Measurements from ENCODE around the gene AKAP11.

Gene AKAP11

DNA sequence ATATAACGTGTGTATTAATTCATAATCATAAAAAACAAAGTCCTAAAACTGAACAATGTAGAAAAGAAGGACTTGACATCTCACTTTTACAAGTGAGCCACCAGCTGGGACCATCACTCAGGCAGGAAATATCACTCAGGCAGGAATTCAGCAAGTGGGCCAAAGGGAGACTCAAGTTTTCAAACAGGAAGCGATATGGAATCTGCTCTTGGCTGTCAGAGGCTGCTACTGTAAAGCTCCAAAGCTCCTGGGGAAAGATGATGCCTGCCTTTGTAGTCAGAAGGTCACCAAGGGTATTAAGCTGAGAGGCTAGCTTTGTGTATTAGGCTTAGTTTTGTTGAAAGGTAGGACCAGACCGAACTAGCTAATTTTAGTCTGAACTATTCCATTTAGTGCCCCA, 5.5 kb upstream of the AKAP11 start:
- Histone ChIP-seq H3K36me3 (ENCODE audit: insufficient read depth, low read length) (no peaks in the 10 kb centered on the region), H3K9me3 (ENCODE audit: low read depth, low read length) (peaks cover 9% of the 10 kb centered on the region; the same call in 1 of the 2 replicates), H3K4me3 (peak overlapping the region; percentile 28; the same call in 1 of the 2 replicates), H3K9ac (ENCODE audit: insufficient read length) (no peak overlapping the region), H3K27ac (no peak overlapping the region)
- DNase-seq (ENCODE audit: low read depth, low spot score), result peak; percentile 22
- TF ChIP-seq POLR2AphosphoS5 (IDR thresholded peaks at IDR 0.05; ENCODE audit: borderline replicate concordance, low read depth, low read length) (no peak), FOXP2 (optimal IDR thresholded peaks at IDR 0.05; ENCODE audit: control extremely low read depth, extremely low read length, insufficient read depth) (no peak), EZH2 (IDR thresholded peaks at IDR 0.05) (no peak)

DNA sequence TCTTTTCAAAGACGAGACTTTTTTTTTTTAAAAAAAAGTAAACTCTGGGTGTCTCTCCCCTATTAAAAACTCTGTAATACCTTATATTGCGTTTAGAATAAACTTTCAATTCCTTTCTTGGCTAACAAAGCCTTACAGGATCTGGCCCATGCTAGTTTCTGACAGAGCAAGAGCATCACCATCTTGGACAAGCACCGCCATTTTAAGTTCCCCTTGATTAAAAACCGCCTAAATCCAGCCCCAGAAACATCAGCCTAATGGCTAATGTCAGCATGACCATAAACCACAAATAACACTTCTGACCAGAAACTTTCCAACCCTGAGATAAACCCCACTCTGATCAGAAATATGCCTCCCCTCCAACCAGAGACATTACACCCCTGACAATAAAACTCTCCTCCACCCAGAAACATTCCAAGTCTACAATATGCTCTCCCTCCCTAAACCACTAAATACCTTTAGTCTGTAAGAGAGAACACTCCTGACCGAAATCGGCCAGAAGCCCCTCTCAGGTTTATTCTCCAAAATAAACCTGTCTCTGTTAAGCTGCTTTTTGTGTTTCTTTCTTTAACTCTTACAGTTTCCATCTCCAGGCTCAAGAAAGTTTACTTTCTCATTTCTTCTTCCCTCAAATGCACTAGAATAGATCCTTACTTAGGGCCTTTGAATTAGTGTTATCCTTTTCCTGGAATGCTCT, 1.6 kb upstream of the AKAP11 start:
- Histone ChIP-seq H3K9ac (ENCODE audit: insufficient read length) (no peak overlapping the region), H3K36me3 (ENCODE audit: insufficient read depth, low read length) (no peaks in the 10 kb centered on the region), H3K9me3 (ENCODE audit: low read depth, low read length) (peaks cover 9% of the 10 kb centered on the region; the same call in 1 of the 2 replicates), H3K4me3 (no peak overlapping the region), H3K27ac (no peak overlapping the region)
- DNase-seq (ENCODE audit: low read depth, low spot score), result no peak
- TF ChIP-seq POLR2AphosphoS5 (IDR thresholded peaks at IDR 0.05; ENCODE audit: borderline replicate concordance, low read depth, low read length) (no peak), FOXP2 (optimal IDR thresholded peaks at IDR 0.05; ENCODE audit: control extremely low read depth, extremely low read length, insufficient read depth) (no peak), EZH2 (IDR thresholded peaks at IDR 0.05) (no peak)

GRCh38 chr13:42270857-42271215, 1.1 kb upstream of the AKAP11 start:
- H3K36me3 ChIP-seq (ENCODE audit: insufficient read depth, low read length), result no peaks in the 10 kb centered on the region
- H3K27ac ChIP-seq, result no peak overlapping the region
- TF ChIP-seq EZH2 (IDR thresholded peaks at IDR 0.05) (no peak), POLR2AphosphoS5 (IDR thresholded peaks at IDR 0.05; ENCODE audit: borderline replicate concordance, low read depth, low read length) (no peak), FOXP2 (optimal IDR thresholded peaks at IDR 0.05; ENCODE audit: control extremely low read depth, extremely low read length, insufficient read depth) (no peak)
- no peak overlapping the region; the same call in 1 of the 2 replicates for H3K4me3 ChIP-seq
- DNase-seq (ENCODE audit: low read depth, low spot score), result no peak
- H3K9me3 ChIP-seq (ENCODE audit: low read depth, low read length), result peaks cover 9% of the 10 kb centered on the region; the same call in 1 of the 2 replicates
- no peak overlapping the region for H3K9ac ChIP-seq (ENCODE audit: insufficient read length)

- peak overlapping the region; percentile 10; the same call in 1 of the 2 replicates for H3K27ac ChIP-seq
- no peak for TF ChIP-seq EZH2 (IDR thresholded peaks at IDR 0.05)
- peak; percentile 44; the same call in 1 of the 2 replicates for TF ChIP-seq POLR2AphosphoS5 (IDR thresholded peaks at IDR 0.05; ENCODE audit: borderline replicate concordance, low read depth, low read length)
- H3K9ac ChIP-seq (ENCODE audit: insufficient read length), result peak overlapping the region; percentile 22
Observed at GRCh38 chr13:42271337-42272114, 426 bp upstream of the AKAP11 start.

DNA sequence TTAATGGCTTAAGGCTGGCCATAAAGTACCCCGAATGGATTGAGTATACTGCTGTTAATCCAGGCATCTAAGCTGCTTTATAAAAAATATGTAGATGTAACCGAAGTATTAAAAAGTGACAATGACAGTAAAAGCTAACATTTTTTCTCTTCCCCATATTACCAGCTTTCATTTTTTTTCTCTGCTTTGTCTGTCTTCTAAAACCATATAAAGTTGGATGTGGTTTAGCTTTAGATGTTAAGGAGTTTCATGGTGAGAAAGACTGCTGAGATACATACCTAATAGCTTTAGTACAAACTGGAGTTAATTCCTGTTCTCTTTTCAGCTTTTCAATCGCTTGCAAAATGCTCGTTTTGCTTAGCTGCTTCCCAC, 838 bp downstream of the AKAP11 start:
- Histone ChIP-seq H3K4me3 (peak overlapping the region; percentile 86), H3K27ac (no peak overlapping the region), H3K36me3 (ENCODE audit: insufficient read depth, low read length) (no peaks in the 10 kb centered on the region), H3K9me3 (ENCODE audit: low read depth, low read length) (peaks cover 9% of the 10 kb centered on the region; the same call in 1 of the 2 replicates), H3K9ac (ENCODE audit: insufficient read length) (peak overlapping the region; percentile 64)
- TF ChIP-seq FOXP2 (optimal IDR thresholded peaks at IDR 0.05; ENCODE audit: control extremely low read depth, extremely low read length, insufficient read depth) (no peak), EZH2 (IDR thresholded peaks at IDR 0.05) (no peak), POLR2AphosphoS5 (IDR thresholded peaks at IDR 0.05; ENCODE audit: borderline replicate concordance, low read depth, low read length) (no peak)
- DNase-seq (ENCODE audit: low read depth, low spot score), result no peak

More at GRCh38 chr13:42271337-42272114, 426 bp upstream of the AKAP11 start:
- no peaks in the 10 kb centered on the region for H3K36me3 ChIP-seq (ENCODE audit: insufficient read depth, low read length)
- H3K9me3 ChIP-seq (ENCODE audit: low read depth, low read length), result peaks cover 9% of the 10 kb centered on the region; the same call in 1 of the 2 replicates
- H3K4me3 ChIP-seq, result peak overlapping the region; percentile 86
- DNase-seq (ENCODE audit: low read depth, low spot score), result peak; percentile 59

DNA sequence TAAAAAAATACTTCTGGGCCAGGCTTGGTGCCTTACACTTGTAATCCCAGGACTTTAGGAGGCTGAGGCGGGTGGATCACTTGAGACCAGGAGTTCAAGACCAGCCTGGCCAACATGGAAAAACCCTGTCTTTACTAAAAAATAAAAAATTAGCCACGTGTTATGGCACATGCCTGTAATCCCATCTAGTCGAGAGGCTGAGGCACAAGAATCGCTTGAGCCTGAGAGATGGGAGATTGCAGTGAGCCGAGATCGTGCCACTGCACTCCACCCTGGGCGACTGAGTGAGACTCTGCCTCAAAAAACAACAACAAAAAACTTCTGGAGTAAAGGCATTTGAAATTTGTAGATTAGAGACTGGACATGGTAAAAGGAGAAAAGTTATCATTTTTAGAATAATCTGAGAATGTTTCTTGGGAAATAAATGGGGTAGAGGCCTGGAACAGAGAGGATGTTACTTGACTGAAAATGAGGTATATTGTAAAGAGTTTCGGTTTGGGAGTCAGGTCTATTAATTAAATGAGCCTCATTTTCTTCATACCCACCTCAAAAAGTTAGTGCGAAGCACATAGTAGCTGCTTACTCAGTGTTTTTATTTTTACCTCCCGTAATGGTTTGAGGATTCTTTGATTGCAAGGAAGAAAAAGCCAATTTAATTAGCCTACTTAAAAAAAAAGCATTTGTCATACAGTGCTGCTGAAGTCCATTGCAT, 2.6 kb downstream of the AKAP11 start:
- TF ChIP-seq EZH2 (IDR thresholded peaks at IDR 0.05) (no peak), FOXP2 (optimal IDR thresholded peaks at IDR 0.05; ENCODE audit: control extremely low read depth, extremely low read length, insufficient read depth) (no peak), POLR2AphosphoS5 (IDR thresholded peaks at IDR 0.05; ENCODE audit: borderline replicate concordance, low read depth, low read length) (no peak)
- Histone ChIP-seq H3K36me3 (ENCODE audit: insufficient read depth, low read length) (no peaks in the 10 kb centered on the region), H3K9ac (ENCODE audit: insufficient read length) (no peak overlapping the region), H3K9me3 (ENCODE audit: low read depth, low read length) (peaks cover 9% of the 10 kb centered on the region; the same call in 1 of the 2 replicates), H3K27ac (no peak overlapping the region), H3K4me3 (no peak overlapping the region)
- DNase-seq (ENCODE audit: low read depth, low spot score), result no peak

DNA sequence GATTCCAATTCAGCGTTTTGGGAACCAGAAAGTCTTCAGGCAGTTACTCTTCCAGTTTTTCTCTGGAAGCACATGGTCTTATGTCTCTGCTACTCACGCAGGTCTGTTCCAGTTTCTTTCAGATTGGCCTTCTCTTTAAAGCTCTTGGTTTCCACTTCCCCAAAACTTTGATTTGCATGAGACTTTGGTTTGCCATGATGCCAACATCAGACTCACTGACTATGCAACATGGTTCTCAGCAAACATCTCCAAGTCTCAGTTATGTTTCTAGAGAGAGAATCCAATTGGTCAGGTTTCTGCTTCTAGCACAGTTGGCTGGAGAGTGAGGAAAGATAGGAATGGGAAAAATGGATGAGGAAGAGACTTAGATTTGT, 3.1 kb downstream of the AKAP11 start:
- peaks cover 9% of the 10 kb centered on the region; the same call in 1 of the 2 replicates for H3K9me3 ChIP-seq (ENCODE audit: low read depth, low read length)
- TF ChIP-seq FOXP2 (optimal IDR thresholded peaks at IDR 0.05; ENCODE audit: control extremely low read depth, extremely low read length, insufficient read depth) (no peak), POLR2AphosphoS5 (IDR thresholded peaks at IDR 0.05; ENCODE audit: borderline replicate concordance, low read depth, low read length) (no peak), EZH2 (IDR thresholded peaks at IDR 0.05) (no peak)
- no peak overlapping the region for H3K4me3 ChIP-seq
- no peak overlapping the region for H3K27ac ChIP-seq
- no peak for DNase-seq (ENCODE audit: low read depth, low spot score)
- no peaks in the 10 kb centered on the region for H3K36me3 ChIP-seq (ENCODE audit: insufficient read depth, low read length)
- H3K9ac ChIP-seq (ENCODE audit: insufficient read length), result no peak overlapping the region

DNA sequence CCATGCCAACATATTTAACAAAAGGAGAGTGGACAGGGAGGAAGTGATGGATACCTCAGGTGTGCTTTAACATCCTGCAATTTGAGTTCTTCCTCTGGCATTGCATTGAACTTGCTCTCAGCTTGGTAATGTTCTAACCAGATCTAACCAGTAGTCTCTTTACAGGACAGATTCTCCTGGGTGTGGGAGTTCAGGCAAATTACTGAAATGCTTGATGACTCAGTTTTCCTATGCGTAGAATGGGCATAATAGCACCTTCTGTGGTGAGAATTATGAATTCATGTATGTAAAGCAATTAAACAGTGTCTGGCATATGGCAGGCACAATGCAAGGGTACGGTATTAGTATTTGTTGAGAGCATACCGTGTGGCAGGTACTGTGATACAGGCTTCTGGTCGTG, 3.6 kb downstream of the AKAP11 start:
- no peak overlapping the region for H3K27ac ChIP-seq
- no peak overlapping the region for H3K4me3 ChIP-seq
- DNase-seq (ENCODE audit: low read depth, low spot score), result no peak
- H3K9ac ChIP-seq (ENCODE audit: insufficient read length), result no peak overlapping the region
- TF ChIP-seq FOXP2 (optimal IDR thresholded peaks at IDR 0.05; ENCODE audit: control extremely low read depth, extremely low read length, insufficient read depth), result no peak
- TF ChIP-seq POLR2AphosphoS5 (IDR thresholded peaks at IDR 0.05; ENCODE audit: borderline replicate concordance, low read depth, low read length), result no peak
- no peak for TF ChIP-seq EZH2 (IDR thresholded peaks at IDR 0.05)
- no peaks in the 10 kb centered on the region for H3K36me3 ChIP-seq (ENCODE audit: insufficient read depth, low read length)
- peaks cover 9% of the 10 kb centered on the region; the same call in 1 of the 2 replicates for H3K9me3 ChIP-seq (ENCODE audit: low read depth, low read length)

Measured in SK-N-MC (cell line).